Measurements from ENCODE around the gene FAM219B.

Gene FAM219B

DNA sequence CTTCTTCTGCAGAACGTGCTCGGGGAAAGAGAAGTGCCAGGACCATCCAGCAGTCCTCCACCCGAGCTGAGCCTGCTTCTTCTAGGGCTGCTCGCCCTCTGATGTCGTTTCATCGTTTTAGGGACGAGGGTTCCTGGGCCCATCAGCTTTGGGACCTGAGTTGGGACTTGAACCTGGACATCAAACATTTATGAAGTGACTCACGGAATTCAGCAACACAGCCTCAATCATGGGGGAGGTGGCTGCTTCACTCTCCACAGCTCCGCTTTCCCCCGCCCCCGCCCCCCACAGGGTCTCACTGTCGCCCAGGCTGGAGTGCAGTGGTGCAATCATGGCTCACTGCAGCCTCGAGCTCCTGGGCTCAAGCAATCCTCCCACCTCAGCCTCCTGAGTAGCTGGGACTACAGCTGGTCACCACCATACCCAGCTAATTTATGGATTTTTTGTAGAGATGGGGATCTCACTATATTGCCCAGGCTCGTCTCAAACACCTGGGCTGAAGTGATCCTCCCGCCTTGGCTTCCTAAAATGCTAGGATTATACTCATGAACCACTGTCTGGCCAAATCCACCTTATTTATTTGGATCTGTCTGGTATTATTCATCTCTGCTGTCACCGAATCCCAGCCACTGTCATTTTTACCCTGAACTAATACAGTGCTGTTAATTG, 32.8 kb downstream of the FAM219B start:
- peak in 4 of 58 donors; percentile 42 to 57 (median 49) for DNase-seq

DNA sequence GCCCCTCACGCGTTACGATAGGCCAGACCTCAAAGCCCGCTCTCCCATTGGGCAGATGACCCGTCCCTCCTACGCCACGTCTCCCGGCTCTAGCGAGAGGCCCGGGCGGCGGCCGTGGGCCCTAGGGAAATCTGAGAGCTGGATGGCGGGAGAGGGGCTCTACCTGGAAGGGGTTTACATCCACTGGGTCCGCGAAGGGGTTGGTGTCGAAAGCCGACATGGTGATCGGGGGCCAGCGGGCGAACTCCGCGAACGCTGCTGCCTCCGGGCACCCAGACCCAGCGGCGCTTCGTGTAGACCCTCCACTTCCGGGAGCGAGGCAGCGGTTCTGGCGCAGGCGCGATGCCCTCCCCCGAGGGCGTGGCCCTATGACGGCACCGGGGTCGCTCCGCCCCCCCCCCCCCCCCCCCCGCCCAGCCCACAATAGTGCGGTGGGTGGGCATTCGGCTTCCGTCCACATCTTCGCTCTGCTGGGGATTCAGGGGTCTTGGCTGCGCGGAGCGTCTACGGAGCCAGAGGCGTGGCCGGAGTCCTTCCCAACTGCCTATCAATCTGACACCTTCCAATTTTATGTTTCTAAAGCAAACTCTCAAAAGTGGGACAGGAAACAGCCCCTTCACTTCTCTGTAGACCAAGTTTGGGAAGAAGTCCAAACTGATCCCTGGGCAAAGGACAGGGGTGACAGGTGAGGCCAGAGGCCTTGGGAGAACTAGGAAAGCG, 33.5 kb downstream of the FAM219B start, which contains the start of gene SCAMP2:
Gene SCAMP2, minus strand, starts transcription at position 330 of the 720 bp plus-strand sequence. Its CDS starts 110 bp downstream, at position 220.
- DNase-seq = peak; percentile 75 to 99 (median 94)

GRCh38 chr15:74872702-74873035, 34.0 kb downstream of the FAM219B start:
- no peak for DNase-seq

GRCh38 chr15:74870436-74871215, 36.0 kb downstream of the FAM219B start:
- no peak for DNase-seq

GRCh38 chr15:74869726-74870407, 36.8 kb downstream of the FAM219B start:
- peak in 46 of 58 donors; percentile 2 to 69 (median 32) for DNase-seq

GRCh38 chr15:74869372-74869725, 37.3 kb downstream of the FAM219B start:
- DNase-seq = no peak

- peak in 2 of 58 donors; percentile 14 to 30 for DNase-seq
Observed at GRCh38 chr15:74868059-74868458, 38.6 kb downstream of the FAM219B start.

- peak in 1 of 58 donors; percentile 13 for DNase-seq
Observed at GRCh38 chr15:74867466-74868038, 39.1 kb downstream of the FAM219B start.

DNA sequence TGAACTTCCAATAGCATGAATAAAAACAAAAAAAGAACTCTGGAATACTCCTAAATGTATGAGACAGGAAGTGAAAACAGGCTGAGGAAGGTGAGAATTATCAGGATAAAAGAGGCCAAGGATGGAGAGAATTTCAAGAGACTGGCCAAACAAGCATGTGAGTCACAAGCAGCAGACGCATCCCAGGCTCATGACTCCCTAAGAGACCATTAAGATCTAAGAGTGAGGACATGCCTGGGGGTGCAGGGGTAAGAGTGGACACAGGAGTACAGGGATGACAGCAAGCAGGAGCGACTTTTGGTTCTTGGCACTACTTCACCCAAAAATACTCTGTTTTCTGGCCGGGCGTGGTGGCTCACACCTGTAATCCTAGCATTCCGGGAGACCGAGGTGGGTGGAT, 40.6 kb downstream of the FAM219B start:
- no peak for DNase-seq

DNA sequence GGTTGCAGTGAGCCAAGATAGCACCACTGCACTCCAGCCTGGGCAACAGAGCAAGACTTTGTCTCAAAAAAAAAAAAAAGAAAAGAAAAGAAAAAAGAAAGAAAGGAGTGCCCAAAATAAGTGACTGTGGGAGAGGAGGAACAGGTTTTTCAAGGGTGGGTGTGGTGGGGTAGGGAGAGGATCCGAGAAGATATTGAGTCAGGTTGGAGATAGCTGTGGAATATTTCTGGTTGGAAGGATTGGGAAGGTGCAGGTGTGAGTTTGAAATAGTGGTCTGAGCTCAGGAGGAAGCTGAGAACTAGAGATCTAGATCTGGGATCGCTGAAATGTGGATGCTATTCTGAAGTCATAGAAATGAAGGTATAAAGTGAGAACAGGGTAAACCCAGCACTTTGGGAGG, 41.3 kb downstream of the FAM219B start:
- DNase-seq = no peak

GRCh38 chr15:74864296-74864695, 42.4 kb downstream of the FAM219B start:
- no peak for DNase-seq

- no peak for DNase-seq
Observed at GRCh38 chr15:74863239-74864056, 43.2 kb downstream of the FAM219B start.

DNA sequence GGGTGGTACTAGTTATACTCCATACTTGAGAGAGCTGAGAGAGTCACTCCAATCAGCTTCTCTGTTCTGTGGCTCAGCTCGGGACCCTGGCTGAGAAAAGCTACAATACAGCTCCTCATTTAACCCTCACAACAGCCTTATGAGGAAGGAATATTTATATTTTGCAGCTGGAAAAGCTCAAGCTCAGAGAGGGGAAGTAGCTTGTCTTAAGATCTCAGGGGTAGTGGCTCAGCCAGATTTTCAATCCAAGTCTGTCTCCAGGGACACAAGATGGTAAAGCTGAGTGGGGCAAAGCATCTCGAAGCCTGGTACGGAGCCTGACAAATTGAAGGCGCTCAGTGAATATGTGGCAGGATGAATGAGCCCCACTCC, 48.3 kb downstream of the FAM219B start:
- DNase-seq = no peak

GRCh38 chr15:74857671-74858368, 48.8 kb downstream of the FAM219B start:
- no peak for DNase-seq

DNA sequence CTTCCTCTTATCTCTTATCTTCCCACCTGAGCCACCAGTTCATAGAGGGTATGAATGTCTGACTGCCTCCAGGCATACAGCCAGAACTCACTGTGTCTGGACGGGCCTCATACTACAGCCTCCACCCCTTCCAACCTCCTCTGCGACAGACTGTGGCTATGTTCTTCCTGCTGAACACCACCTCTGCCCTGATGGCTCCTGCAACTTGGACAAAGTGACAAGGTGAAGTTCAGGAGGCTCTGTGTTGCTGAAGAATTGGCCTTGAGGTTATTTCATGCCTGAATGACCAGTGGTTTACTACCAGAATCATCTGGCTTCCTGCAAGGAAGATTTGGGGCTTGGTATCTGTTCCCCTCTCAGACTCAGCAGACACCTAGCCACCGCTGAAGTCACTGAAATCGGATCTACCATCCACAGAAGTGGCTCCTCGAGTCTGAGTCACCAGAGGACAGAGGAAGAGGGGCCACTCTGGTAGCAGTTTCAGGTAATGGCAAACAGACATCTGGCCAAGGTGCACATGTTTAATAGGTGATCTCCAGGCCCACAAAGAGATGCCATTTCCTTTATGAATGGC, 49.5 kb downstream of the FAM219B start:
- no peak for DNase-seq

DNA sequence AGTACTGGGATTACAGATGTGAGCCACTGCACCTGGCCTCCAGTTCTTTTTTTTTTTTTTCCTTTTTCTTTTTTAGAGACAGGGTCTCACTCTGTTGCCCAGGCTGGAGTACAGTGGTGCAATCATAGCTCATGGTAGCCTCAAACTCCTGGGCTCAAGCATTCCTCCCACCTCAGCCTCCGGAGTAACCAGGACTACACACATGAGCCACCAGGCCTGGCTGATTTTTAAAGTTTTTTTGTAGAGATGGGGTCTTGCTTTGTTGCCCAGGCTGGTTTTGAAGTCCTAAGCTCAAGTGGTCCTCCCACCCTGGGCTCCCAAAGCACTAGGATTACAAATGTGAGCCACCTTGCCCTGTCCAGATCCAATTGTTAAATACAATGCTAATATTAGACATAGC, 50.1 kb downstream of the FAM219B start:
- DNase-seq = no peak

DNA sequence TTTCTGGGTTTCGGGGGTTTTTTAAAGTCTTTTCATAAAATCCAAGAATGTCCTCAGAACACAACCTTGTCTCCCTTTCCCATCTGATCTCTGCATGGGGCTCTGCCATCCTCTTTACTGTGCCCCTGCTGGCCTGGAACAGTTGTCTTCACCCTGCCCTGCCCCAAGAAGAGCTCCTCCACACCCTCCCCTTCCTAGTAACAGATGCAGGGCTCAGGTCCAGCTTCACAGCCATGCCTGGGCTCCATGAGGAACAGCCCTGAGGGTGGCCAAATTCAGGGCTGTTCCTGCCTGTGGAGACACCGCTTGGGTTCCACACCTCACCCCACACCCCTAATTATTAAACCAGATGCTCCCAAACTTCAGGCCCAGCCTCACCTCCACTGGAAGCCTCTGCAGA, 50.8 kb downstream of the FAM219B start:
- no peak for DNase-seq

DNA sequence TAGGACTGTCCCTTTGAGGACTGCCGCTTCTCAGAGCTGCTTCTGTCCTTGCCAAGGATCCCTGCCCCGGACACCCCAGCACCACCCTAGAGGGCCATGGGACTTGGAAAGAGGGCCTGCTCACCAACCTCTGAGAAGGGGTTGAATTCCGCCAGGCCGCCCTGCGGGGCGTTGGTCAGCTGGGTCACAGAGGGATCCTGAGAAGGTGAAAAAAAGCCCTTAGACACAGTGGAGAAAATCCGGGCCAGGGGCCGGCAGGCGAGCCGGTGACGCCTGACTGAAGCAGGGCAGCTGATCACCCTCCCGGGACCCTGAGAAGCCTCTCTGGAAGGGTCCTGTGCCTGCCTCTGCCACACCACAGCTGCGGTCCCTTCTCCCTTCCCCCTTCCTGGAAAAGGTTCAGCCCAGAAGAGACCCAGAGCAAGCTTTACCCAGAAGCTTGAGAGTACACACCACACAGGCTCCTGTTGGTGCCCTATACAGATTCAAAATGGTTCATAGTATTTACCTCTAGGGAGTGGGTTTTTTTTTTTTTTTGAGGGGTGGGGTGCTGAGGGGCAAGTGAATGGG, 52.1 kb downstream of the FAM219B start:
- no peak for DNase-seq

GRCh38 chr15:74851960-74852359, 54.7 kb downstream of the FAM219B start:
- DNase-seq = no peak

Measured in anterior cingulate cortex (tissue), 58 donors.